Measurements from ENCODE around the gene SERPINA5. TPM values are rescaled to one million over a fixed set of nuclear protein-coding genes. Genes with fewer than 3 reads are reported as not detected.
A peak's percentile ranks its signal among the peaks of the same experiment; 100 is the strongest.

SERPINA5 gene
- total RNA-seq, 4 donors from 2014 or later, result 2.3 to 8.4 (median 3.7) TPM

DNA sequence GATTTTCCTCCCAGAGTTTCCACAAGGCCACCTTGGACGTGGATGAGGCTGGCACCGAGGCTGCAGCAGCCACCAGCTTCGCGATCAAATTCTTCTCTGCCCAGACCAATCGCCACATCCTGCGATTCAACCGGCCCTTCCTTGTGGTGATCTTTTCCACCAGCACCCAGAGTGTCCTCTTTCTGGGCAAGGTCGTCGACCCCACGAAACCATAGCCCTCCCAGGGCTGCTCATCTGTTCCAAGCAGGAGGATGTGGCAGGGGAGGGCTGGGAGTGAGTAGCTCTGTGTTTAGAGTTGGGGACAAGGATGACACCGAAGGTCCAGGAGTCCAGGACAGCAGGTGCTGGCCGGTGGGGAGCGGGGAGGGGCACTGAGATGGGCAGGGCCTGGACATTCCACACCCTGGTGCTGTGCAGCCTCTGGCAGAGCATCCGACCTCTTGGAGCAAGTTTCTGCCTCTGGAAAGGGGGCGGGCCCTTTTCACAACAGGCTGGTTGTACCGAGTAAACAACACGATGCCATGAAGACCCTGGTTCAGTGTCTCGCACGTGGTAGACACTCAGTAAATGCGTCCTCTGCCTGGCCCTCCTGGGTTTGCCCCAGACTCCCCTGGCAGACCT is 11.7 kb upstream of the SERPINA5 start:
- H3K4me1 ChIP-seq, result peaks cover 0 to 10% (median 0%) of the 10 kb centered on the region in 3 donors
- no peak overlapping the region for H3K4me3 ChIP-seq
- peaks cover 7% of the 10 kb centered on the region for H3K27me3 ChIP-seq
- WGBS, 2 donors (ENCODE audit: low coverage in 1 of 2), result 87 to 90% methylated on average over 2 to 3 of the region's 20 CpGs
- no peak overlapping the region for H3K27ac ChIP-seq
- no peak for TF ChIP-seq POLR2A (IDR thresholded peaks at IDR 0.05)
- TF ChIP-seq POLR2AphosphoS5 (IDR thresholded peaks at IDR 0.05), result no peak
- no peak for TF ChIP-seq EP300 (IDR thresholded peaks at IDR 0.05)
- TF ChIP-seq, protein P1, sequence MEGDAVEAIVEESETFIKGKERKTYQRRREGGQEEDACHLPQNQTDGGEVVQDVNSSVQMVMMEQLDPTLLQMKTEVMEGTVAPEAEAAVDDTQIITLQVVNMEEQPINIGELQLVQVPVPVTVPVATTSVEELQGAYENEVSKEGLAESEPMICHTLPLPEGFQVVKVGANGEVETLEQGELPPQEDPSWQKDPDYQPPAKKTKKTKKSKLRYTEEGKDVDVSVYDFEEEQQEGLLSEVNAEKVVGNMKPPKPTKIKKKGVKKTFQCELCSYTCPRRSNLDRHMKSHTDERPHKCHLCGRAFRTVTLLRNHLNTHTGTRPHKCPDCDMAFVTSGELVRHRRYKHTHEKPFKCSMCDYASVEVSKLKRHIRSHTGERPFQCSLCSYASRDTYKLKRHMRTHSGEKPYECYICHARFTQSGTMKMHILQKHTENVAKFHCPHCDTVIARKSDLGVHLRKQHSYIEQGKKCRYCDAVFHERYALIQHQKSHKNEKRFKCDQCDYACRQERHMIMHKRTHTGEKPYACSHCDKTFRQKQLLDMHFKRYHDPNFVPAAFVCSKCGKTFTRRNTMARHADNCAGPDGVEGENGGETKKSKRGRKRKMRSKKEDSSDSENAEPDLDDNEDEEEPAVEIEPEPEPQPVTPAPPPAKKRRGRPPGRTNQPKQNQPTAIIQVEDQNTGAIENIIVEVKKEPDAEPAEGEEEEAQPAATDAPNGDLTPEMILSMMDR (IDR thresholded peaks at IDR 0.05), result no peak
- peaks cover 0 to 5% (median 0%) of the 10 kb centered on the region in 3 donors for H3K9me3 ChIP-seq
- no peak for ATAC-seq
- H3K36me3 ChIP-seq, result no peaks in the 10 kb centered on the region

DNA sequence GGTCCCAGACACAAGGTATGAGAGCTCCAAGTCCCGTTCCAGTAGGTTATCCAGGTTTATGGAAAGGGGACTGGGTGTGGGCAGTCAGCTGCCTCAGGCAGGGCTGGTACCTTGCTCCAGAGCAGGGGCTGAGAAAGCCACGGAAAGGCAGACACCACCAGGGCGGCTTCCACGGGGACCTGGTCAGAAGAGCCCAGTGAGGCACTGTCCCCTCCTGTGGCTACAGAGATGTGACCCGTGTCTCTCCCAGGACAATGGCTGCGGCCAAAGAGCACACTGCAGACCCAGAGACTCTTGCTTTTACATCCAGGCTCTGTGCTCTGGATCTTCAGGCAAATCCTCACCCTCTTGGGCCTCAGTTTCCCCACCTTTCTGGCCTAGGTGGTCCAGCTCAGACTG is 11.2 kb upstream of the SERPINA5 start:
- H3K27ac ChIP-seq, result no peak overlapping the region
- H3K9me3 ChIP-seq, result peaks cover 0 to 2% (median 0%) of the 10 kb centered on the region in 3 donors
- H3K27me3 ChIP-seq, result peaks cover 7% of the 10 kb centered on the region
- TF ChIP-seq EP300 (IDR thresholded peaks at IDR 0.05), result no peak
- TF ChIP-seq, protein P1 (IDR thresholded peaks at IDR 0.05), result no peak
- H3K36me3 ChIP-seq, result no peaks in the 10 kb centered on the region
- no peak for ATAC-seq
- H3K4me1 ChIP-seq, result peaks cover 0 to 10% (median 0%) of the 10 kb centered on the region in 3 donors
- no peak overlapping the region for H3K4me3 ChIP-seq
- 89% methylated on average over 5 of the region's 6 CpGs; no CpG with 5 or more reads in 1 of the 2 donors for WGBS, 2 donors (ENCODE audit: low coverage in 1 of 2)

DNA sequence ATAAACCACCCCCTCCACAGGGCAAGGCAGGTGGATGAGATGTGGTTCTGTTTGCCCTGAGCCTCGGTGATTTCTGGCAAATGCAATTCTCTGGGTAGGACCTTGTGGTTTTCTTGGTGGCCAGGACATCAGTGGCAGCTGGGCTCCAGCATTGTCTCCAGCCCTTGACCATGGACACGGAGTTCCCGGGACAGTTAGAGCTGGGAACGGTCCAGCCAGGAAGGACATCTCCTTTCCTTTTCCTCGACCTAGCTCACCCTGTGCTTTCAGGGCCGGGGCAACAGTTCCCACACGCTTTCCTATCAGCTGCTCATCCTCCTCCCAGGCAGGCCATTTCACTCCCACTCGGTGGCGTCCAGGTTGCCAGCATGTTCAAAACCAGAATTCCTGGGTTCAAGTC is 10.8 kb upstream of the SERPINA5 start:
- TF ChIP-seq POLR2A (IDR thresholded peaks at IDR 0.05) (no peak), POLR2AphosphoS5 (IDR thresholded peaks at IDR 0.05) (no peak)
- TF ChIP-seq, protein P1 (IDR thresholded peaks at IDR 0.05), result no peak
- Histone ChIP-seq H3K4me3 (no peak overlapping the region), H3K27me3 (peaks cover 7% of the 10 kb centered on the region), H3K36me3 (no peaks in the 10 kb centered on the region), H3K27ac (no peak overlapping the region), H3K9me3 (no peaks in the 10 kb centered on the region), H3K4me1 (peaks cover 0 to 10% (median 0%) of the 10 kb centered on the region in 3 donors)
- WGBS, 2 donors (ENCODE audit: low coverage in 1 of 2), result 56% methylated on average over 6 of the region's 9 CpGs; no CpG with 5 or more reads in 1 of the 2 donors
- ATAC-seq, result no peak

DNA sequence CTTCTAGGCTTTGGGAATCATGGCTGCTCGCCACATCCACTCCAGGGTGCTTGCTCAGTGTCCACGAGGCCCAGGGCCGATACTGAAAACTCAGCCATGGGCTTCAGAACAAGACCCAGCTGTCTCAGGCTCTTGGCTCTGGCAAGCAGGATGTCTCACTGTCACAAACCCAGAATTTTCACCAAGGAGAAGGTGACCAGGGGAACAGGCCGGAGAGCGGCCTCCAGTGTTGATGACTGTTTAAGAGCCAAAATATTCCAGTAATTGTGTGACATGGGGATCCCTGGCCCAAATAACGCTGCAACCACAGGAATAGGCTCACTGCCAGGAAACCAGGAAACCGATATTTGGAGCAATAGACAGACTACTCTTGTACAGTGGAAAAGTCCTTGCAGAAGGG is 9.8 kb upstream of the SERPINA5 start:
- H3K9me3 ChIP-seq, result no peaks in the 10 kb centered on the region
- H3K27ac ChIP-seq, result peak overlapping the region in 3 of 4 donors; percentile 25 to 49 (median 44)
- H3K27me3 ChIP-seq, result peaks cover 7% of the 10 kb centered on the region
- ATAC-seq, result no peak
- peaks cover 0 to 10% (median 0%) of the 10 kb centered on the region in 3 donors for H3K4me1 ChIP-seq
- H3K36me3 ChIP-seq, result no peaks in the 10 kb centered on the region
- H3K4me3 ChIP-seq, result no peak overlapping the region
- 42 to 63% methylated on average over 2 to 5 of the region's 7 CpGs for WGBS, 2 donors (ENCODE audit: low coverage in 1 of 2)
- TF ChIP-seq, protein P1 (IDR thresholded peaks at IDR 0.05), result no peak
- TF ChIP-seq POLR2A (IDR thresholded peaks at IDR 0.05) (no peak), POLR2AphosphoS5 (IDR thresholded peaks at IDR 0.05) (no peak), EP300 (IDR thresholded peaks at IDR 0.05) (no peak)

DNA sequence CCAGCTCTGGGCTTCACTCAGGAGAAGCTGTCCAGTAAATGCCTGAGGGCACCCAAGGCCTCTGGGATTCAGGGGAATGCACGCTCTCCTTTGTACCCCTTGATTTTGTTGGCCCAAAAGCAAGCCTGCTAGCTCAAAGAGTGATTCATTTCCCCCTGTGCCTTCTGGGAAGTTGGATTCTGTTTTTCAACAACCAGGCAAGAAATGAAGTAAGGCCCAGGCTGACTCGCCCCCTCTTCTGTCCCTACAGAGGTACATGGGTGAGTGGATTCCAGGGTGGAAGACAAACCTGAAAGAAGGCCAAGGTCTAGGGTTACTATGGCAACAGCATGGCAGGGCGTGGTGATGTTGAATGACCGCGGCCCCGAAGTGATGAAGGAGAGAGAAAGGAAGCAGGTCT is 9.3 kb upstream of the SERPINA5 start:
- Histone ChIP-seq H3K4me3 (no peak overlapping the region), H3K9me3 (no peaks in the 10 kb centered on the region), H3K4me1 (peaks cover 0 to 10% (median 0%) of the 10 kb centered on the region in 3 donors), H3K27ac (peak overlapping the region in 3 of 4 donors; percentile 25 to 49 (median 44)), H3K27me3 (peaks cover 7% of the 10 kb centered on the region), H3K36me3 (no peaks in the 10 kb centered on the region)
- ATAC-seq, result no peak
- WGBS, 2 donors (ENCODE audit: low coverage in 1 of 2), result 85 to 90% methylated on average over 5 to 6 of the region's 6 CpGs
- TF ChIP-seq POLR2A (IDR thresholded peaks at IDR 0.05) (no peak), POLR2AphosphoS5 (IDR thresholded peaks at IDR 0.05) (peak; percentile 13), EP300 (IDR thresholded peaks at IDR 0.05) (no peak)

Measured in gastroesophageal sphincter (tissue), 4 donors.